GM19238 (cell line): Measurements from ENCODE around the gene SH3BP1.

Experiments
- DNase-seq: peaks from one replicate; pipeline ENCODE4 v3.0.0; 2011; ENCODE audit warnings: low spot score; ENCODE audit not compliant: insufficient read length

SH3BP1 gene

GRCh38 chr22:37658133-37659065 lies 18.9 kb downstream of the SH3BP1 start, which contains the start of gene PDXP:
TSS of gene PDXP (plus strand) at chr22:37658723. CDS start at chr22:37658783, 60 bp downstream.
- peak; percentile 100 for DNase-seq

GRCh38 chr22:37659066-37659896 lies 19.8 kb downstream of the SH3BP1 start:
- DNase-seq = peak; percentile 44

GRCh38 chr22:37659897-37660708 lies 20.6 kb downstream of the SH3BP1 start:
- DNase-seq = no peak

- DNase-seq = no peak
These were observed 21.2 kb downstream of the SH3BP1 start for GRCh38 chr22:37660709-37661045.

GRCh38 chr22:37661160-37661924 lies 21.9 kb downstream of the SH3BP1 start:
- DNase-seq = no peak

- DNase-seq = no peak
These were observed 22.6 kb downstream of the SH3BP1 start for GRCh38 chr22:37662039-37662438.

- no peak for DNase-seq
These were observed 24.2 kb downstream of the SH3BP1 start for GRCh38 chr22:37663521-37664140.

- DNase-seq = no peak
These were observed 25.0 kb downstream of the SH3BP1 start for GRCh38 chr22:37664249-37665101.

- no peak for DNase-seq
These were observed 26.0 kb downstream of the SH3BP1 start for GRCh38 chr22:37665487-37665886.

GRCh38 chr22:37669586-37669985 lies 30.1 kb downstream of the SH3BP1 start:
- no peak for DNase-seq

- no peak for DNase-seq
These were observed 32.9 kb downstream of the SH3BP1 start for GRCh38 chr22:37672206-37672919.

GRCh38 chr22:37672920-37673455 lies 33.5 kb downstream of the SH3BP1 start:
- DNase-seq = no peak

GRCh38 chr22:37674248-37674647 lies 34.8 kb downstream of the SH3BP1 start:
- no peak for DNase-seq

- DNase-seq = peak; percentile 77
These were observed 35.8 kb downstream of the SH3BP1 start, which contains the start of gene LGALS1 for GRCh38 chr22:37674951-37675929. TSS of gene LGALS1 (plus strand) at chr22:37675636. CDS start at chr22:37675703, 67 bp downstream.

GRCh38 chr22:37675930-37676735 lies 36.7 kb downstream of the SH3BP1 start:
- no peak for DNase-seq
